Gastroesophageal sphincter (tissue), 3 donors: ENCODE measurements around the gene EIF5A.

Source experiments
- EP300 ChIP-seq: sonication (generic); formaldehyde crosslinking; IDR thresholded peaks from one replicate; pipeline ENCODE4 v1.6.1; 2017; ENCODE audit warnings: antibody characterized with exemption, mild to moderate bottlenecking
- POLR2A ChIP-seq, 2 donors: fragments of 450-650 bp; IDR thresholded peaks; one replicate each; pipeline ENCODE4 v1.6.1; 2017; ENCODE audit warnings: antibody characterized with exemption in 2 of 2, mild to moderate bottlenecking in 2 of 2, moderate library complexity in 1 of 2
- POLR2AphosphoS5 ChIP-seq: sonication (generic); formaldehyde crosslinking; IDR thresholded peaks from one replicate; pipeline ENCODE4 v1.6.1; 2017; ENCODE audit warnings: antibody characterized with exemption
- TF ChIP-seq, protein P1 (sequence below), 4 experiments: fragments of 200-600 bp in 2 of 4; fragments of 450-650 bp in 2 of 4; sonication (generic) in 1 of 4; IDR thresholded peaks; one replicate each; pipeline ENCODE4 v1.5.1; 2017 to 2019; ENCODE audit warnings: antibody characterized with exemption in 4 of 4, mild to moderate bottlenecking in 2 of 4, moderate library complexity in 2 of 4

DNA sequence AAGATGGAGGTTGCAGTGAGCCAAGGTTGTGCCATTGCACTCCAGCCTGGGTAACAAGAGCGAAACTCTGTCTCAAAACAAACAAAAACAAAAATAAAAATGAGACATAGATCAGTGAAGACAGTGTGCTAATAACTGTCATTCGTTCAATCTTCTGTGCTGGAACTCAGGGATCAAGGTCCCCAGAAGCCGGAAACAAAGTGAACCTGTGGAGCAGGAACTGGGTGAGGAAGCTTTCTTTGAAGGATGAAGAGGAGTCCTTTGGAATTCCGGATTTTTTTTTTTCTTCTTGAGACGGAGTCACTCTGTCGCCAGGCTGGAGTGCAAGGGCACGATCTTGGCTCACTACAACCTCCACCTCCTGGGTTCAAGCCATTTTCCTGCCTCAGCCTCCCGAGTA lies 28.0 kb upstream of the EIF5A start:
- no peak for TF ChIP-seq POLR2A (IDR thresholded peaks at IDR 0.05)
- TF ChIP-seq, protein P1, sequence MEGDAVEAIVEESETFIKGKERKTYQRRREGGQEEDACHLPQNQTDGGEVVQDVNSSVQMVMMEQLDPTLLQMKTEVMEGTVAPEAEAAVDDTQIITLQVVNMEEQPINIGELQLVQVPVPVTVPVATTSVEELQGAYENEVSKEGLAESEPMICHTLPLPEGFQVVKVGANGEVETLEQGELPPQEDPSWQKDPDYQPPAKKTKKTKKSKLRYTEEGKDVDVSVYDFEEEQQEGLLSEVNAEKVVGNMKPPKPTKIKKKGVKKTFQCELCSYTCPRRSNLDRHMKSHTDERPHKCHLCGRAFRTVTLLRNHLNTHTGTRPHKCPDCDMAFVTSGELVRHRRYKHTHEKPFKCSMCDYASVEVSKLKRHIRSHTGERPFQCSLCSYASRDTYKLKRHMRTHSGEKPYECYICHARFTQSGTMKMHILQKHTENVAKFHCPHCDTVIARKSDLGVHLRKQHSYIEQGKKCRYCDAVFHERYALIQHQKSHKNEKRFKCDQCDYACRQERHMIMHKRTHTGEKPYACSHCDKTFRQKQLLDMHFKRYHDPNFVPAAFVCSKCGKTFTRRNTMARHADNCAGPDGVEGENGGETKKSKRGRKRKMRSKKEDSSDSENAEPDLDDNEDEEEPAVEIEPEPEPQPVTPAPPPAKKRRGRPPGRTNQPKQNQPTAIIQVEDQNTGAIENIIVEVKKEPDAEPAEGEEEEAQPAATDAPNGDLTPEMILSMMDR (IDR thresholded peaks at IDR 0.05) = no peak
- no peak for TF ChIP-seq EP300
- no peak for TF ChIP-seq POLR2AphosphoS5
